AG04450 (cell line): ENCODE results near the gene WDR18. TPM values are rescaled to one million over a fixed set of nuclear protein-coding genes. Genes with fewer than 3 reads are reported as not detected.

ENCODE experiments used
- CTCF ChIA-PET: fragments of 300-600, 350-600 bp; formaldehyde crosslinking; extraction: SDS; loops from one replicate; lab custom pipeline; 2022; ENCODE audit warnings: antibody characterized with exemption, inconsistent platforms; lab: Charles Lee
- POLR2A ChIA-PET: fragments of 350-600 bp; formaldehyde crosslinking; extraction: SDS; loops from one replicate; lab custom pipeline; 2021; ENCODE audit warnings: antibody characterized with exemption, inconsistent platforms; lab: Yijun Ruan, JAX
- DNase-seq: peaks from one replicate; pipeline ENCODE4 v3.0.0-alpha.2; 2011; ENCODE audit warnings: low read depth, low spot score
- H3K27ac ChIP-seq: one replicate; pipeline ENCODE4 v1.5.1; 2012; ENCODE audit warnings: low read depth, low read length, control low read depth
- H3K27me3 ChIP-seq: one replicate; pipeline ENCODE4 v1.6.0; 2012; ENCODE audit warnings: low read length; ENCODE audit not compliant: control insufficient read depth, insufficient read depth
- H3K4me3 ChIP-seq: 2 replicates; pipeline ENCODE4 v1.5.1; 2011; ENCODE audit warnings: mild to moderate bottlenecking, low read depth, low read length, control low read depth
- H3K9me3 ChIP-seq: 2 replicates; pipeline ENCODE4 v1.5.1; 2012; ENCODE audit warnings: low read length; ENCODE audit not compliant: control insufficient read depth, insufficient read depth
- polyA plus RNA-seq: library from polyadenylated mRNA; depleted of rRNA; stranded (reverse); fragments of >200 nt; gene quantifications from 2 replicates; pipeline ENCODE4 v1.2.3, GENCODE V29; 2011
- TF ChIP-seq, protein P1 (sequence below): IDR thresholded peaks from 2 replicates; pipeline ENCODE4 v1.5.1; 2011; ENCODE audit warnings: low read depth, low read length, control low read depth, inconsistent platforms

Gene WDR18
- polyA plus RNA-seq, 1 experiment = 24.5 TPM

GRCh38 chr19:998064-998463, 13.9 kb downstream of the WDR18 start:
- H3K9me3 ChIP-seq = no peaks in the 10 kb centered on the region; the same call in 1 of the 2 replicates
- CTCF ChIA-PET = no interaction called here
- no peak overlapping the region for H3K27ac ChIP-seq
- no peak for DNase-seq
- H3K27me3 ChIP-seq = peaks cover 37% of the 10 kb centered on the region
- POLR2A ChIA-PET = interaction anchor here (0.6 kb wide), 1 partner anchor 79 kb away, joined by 3 read pairs; no protein-coding TSS in a partner anchor
- TF ChIP-seq, protein P1, sequence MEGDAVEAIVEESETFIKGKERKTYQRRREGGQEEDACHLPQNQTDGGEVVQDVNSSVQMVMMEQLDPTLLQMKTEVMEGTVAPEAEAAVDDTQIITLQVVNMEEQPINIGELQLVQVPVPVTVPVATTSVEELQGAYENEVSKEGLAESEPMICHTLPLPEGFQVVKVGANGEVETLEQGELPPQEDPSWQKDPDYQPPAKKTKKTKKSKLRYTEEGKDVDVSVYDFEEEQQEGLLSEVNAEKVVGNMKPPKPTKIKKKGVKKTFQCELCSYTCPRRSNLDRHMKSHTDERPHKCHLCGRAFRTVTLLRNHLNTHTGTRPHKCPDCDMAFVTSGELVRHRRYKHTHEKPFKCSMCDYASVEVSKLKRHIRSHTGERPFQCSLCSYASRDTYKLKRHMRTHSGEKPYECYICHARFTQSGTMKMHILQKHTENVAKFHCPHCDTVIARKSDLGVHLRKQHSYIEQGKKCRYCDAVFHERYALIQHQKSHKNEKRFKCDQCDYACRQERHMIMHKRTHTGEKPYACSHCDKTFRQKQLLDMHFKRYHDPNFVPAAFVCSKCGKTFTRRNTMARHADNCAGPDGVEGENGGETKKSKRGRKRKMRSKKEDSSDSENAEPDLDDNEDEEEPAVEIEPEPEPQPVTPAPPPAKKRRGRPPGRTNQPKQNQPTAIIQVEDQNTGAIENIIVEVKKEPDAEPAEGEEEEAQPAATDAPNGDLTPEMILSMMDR = no peak
- H3K4me3 ChIP-seq = no peak overlapping the region

- CTCF ChIA-PET = no interaction called here
- Histone ChIP-seq H3K27me3 (peaks cover 37% of the 10 kb centered on the region), H3K27ac (no peak overlapping the region), H3K4me3 (no peak overlapping the region), H3K9me3 (peaks cover under 1% of the 10 kb centered on the region; the same call in 1 of the 2 replicates)
- POLR2A ChIA-PET = interaction anchor here (0.6 kb wide), 2 partner anchors 19 to 248 kb away, joined by 3 to 5 read pairs; no protein-coding TSS in a partner anchor
- TF ChIP-seq, protein P1 = no peak
- no peak for DNase-seq
Measured at GRCh38 chr19:999379-999719, 15.2 kb downstream of the WDR18 start.

DNA sequence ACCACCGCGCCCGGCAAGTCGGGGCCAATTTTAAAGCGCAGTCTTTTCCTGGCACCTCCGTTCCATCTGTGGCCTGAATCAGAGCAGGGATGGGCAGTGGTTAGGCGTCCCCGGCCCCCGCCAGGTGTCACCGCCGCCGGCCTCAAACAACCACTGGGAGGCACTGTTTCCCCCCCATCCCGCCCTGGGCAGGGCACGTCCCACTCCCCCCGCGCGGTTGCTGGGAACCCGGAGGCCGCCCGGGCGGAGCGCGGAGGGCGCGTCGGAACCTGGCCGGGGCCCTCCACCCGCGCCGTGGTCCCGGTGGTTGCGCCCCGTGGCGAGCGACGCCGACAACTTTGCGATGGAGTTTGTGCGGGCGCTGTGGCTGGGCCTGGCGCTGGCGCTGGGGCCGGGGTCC, 15.9 kb downstream of the WDR18 start, which contains the start of gene GRIN3B:
GRIN3B (plus strand) TSS at position 325 of the 400 bp plus-strand sequence; CDS start at position 344, 19 bp downstream.
- peak within 1 kb of the TSS; percentile 25; the same call in 1 of the 2 replicates for H3K4me3 ChIP-seq

DNA sequence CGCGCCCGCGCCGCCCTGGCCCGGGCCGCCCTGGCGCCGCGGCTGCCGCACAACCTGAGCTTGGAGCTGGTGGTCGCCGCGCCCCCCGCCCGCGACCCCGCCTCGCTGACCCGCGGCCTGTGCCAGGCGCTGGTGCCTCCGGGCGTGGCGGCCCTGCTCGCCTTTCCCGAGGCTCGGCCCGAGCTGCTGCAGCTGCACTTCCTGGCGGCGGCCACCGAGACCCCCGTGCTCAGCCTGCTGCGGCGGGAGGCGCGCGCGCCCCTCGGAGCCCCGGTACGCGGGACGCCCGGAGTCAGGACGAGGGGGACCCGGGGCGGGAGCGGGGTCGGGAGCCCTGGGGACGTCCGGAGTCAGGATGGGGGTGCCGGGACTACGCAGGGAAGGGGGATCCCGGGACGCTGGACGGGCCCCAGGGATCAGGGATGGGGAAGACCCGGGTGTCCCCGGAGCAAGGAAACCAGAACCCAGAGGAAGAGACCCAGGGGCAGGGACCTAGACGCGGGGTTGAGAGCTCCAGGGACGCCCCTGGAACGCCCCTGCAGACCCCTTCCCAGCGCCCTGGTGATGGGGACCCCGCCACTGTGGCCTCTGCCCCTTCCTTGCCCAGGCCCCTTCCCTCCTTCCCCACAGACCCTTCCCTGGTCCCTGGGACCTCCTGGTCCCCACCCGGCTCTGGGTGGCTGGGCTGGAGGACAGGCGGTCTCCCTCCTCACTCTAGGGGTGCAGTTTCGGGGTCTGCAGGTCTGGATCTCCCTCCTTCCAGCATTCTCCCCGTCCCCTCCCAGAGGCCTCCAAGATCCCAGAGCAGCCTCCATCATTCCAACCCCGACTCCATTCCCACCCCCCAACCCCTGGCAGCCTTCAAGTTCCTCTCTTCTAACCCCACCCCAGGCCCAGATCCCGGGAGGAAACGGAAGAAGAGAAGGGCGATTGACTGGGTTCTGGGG, 16.7 kb downstream of the WDR18 start:
- H3K27me3 ChIP-seq = peaks cover 35% of the 10 kb centered on the region
- no peak overlapping the region for H3K27ac ChIP-seq
- DNase-seq = no peak
- POLR2A ChIA-PET = interaction anchor here (0.7 to 0.8 kb wide), 2 partner anchors 118 to 268 kb away, joined by 3 to 5 read pairs; no protein-coding TSS in a partner anchor
- no peak overlapping the region for H3K4me3 ChIP-seq
- CTCF ChIA-PET = interaction anchor here (0.6 to 1.1 kb wide), 4 partner anchors 95 to 158 kb away, joined by 3 to 7 read pairs (median 3); no protein-coding TSS in a partner anchor
- TF ChIP-seq, protein P1 = no peak
- H3K9me3 ChIP-seq = peaks cover 12% of the 10 kb centered on the region; the same call in 1 of the 2 replicates

More for the DNA sequence above, 15.9 kb downstream of the WDR18 start, which contains the start of gene GRIN3B:
- TF ChIP-seq, protein P1 = peak; percentile 45
- DNase-seq = no peak
- ChIA-PET POLR2A (no interaction called here), CTCF (interaction anchor here (0.6 kb wide), 1 partner anchor 157 kb away, joined by 7 read pairs; no protein-coding TSS in a partner anchor)
- H3K27me3 ChIP-seq = peaks cover 37% of the 10 kb centered on the region
- peaks cover 8% of the 10 kb centered on the region; the same call in 1 of the 2 replicates for H3K9me3 ChIP-seq
- H3K27ac ChIP-seq = no peak within 1 kb of the TSS
